GM12878 (cell line): Measurements from ENCODE around the gene STXBP5. TPM values are rescaled to one million over a fixed set of nuclear protein-coding genes. Genes with fewer than 3 reads are reported as not detected.

ENCODE experiments used
- ATAC-seq: fragments of 200-7000 bp; cut with Tn5 transposase; 3 replicates; pipeline ENCODE4 v1.9.1; 2020; ENCODE audit warnings: mild to moderate bottlenecking, moderate library complexity
- BruUV-seq: library from RNA; stranded (reverse); fragments of 400-500 nt; replicated peaks from 2 replicates; lab custom pipeline; 2021; lab: Mats Ljungman, UMichigan
- CTCF ChIA-PET: fragments of 300-600 bp; sonication (Branson Sonifier 250); formaldehyde crosslinking; extraction: SDS; loops from one replicate; lab custom pipeline; 2021; ENCODE audit warnings: inconsistent platforms; lab: Yijun Ruan, JAX
- POLR2A ChIA-PET: fragments of 350-600 bp; formaldehyde crosslinking; extraction: SDS; loops from one replicate; lab custom pipeline; 2021; ENCODE audit warnings: inconsistent platforms; lab: Charles Lee
- RAD21 ChIA-PET: fragments of 300-600 bp; sonication (Branson Sonifier 250); formaldehyde crosslinking; loops from one replicate; lab custom pipeline; 2023; ENCODE audit warnings: antibody characterized with exemption; ENCODE audit not compliant: unreplicated experiment; lab: Charles Lee
- SMC1A ChIA-PET: fragments of 300-600 bp; sonication (Branson Sonifier 250); formaldehyde crosslinking; loops from one replicate; lab custom pipeline; 2023; ENCODE audit not compliant: unreplicated experiment, uncharacterized antibody; lab: Charles Lee
- DNase-seq: peaks from one replicate; pipeline ENCODE4 v3.0.0-alpha.2; 2011; ENCODE audit warnings: low read depth, low spot score
- FAIRE-seq: peaks from 3 replicates; lab custom pipeline; 2011; peaks lifted over from hg19 to GRCh38; lab: Jason Lieb, UNC
- H2AFZ ChIP-seq: 2 replicates; pipeline ENCODE4 v1.6.0; 2011; ENCODE audit warnings: low read depth, low read length, control low read depth; ENCODE audit not compliant: control insufficient read depth
- H3K27ac ChIP-seq: 2 replicates; pipeline ENCODE4 v1.5.1; 2011; ENCODE audit warnings: control low read depth; ENCODE audit not compliant: control insufficient read depth, insufficient read depth
- H3K27me3 ChIP-seq, 2 experiments: replicated peaks in 1 of 2; 2 replicates each; pipeline versions ENCODE4 v1.6.0 to v1.6.1; 2011; ENCODE audit warnings: low read length in 1 of 2; ENCODE audit not compliant: control insufficient read depth in 2 of 2, insufficient read depth in 2 of 2
- H3K36me3 ChIP-seq, 2 experiments: 2 replicates each; pipeline ENCODE4 v1.5.1; 2011; ENCODE audit warnings: low read length in 1 of 2; ENCODE audit not compliant: control insufficient read depth in 2 of 2, insufficient read depth in 2 of 2
- H3K4me1 ChIP-seq: 2 replicates; pipeline ENCODE4 v1.6.1; 2011; ENCODE audit warnings: mild to moderate bottlenecking, low read length, moderate library complexity, mixed read lengths; ENCODE audit not compliant: control insufficient read depth, insufficient read depth
- H3K4me2 ChIP-seq: 2 replicates; pipeline ENCODE4 v1.6.0; 2011; ENCODE audit warnings: control low read depth; ENCODE audit not compliant: control insufficient read depth, insufficient read depth
- H3K4me3 ChIP-seq: fragments of 200-600 bp; sonication (generic); 2 replicates; pipeline ENCODE4 v1.5.1; 2016
- H3K79me2 ChIP-seq: 2 replicates; pipeline ENCODE4 v1.6.0; 2011; ENCODE audit warnings: low read length; ENCODE audit not compliant: control insufficient read depth, insufficient read depth
- H3K9ac ChIP-seq: 2 replicates; pipeline ENCODE4 v1.8.0; 2011; ENCODE audit warnings: low read length, control low read depth, mixed read lengths; ENCODE audit not compliant: control insufficient read depth, insufficient read depth
- H3K9me3 ChIP-seq: replicated peaks from 3 replicates; pipeline ENCODE4 v1.5.1; 2011; ENCODE audit warnings: mild to moderate bottlenecking, low read length; ENCODE audit not compliant: control insufficient read depth, insufficient read depth
- H4K20me1 ChIP-seq: 2 replicates; pipeline ENCODE4 v1.6.0; 2011; ENCODE audit not compliant: control insufficient read depth, insufficient read depth
- CBFB ChIP-seq: IDR thresholded peaks from 2 replicates; pipeline ENCODE4 v1.6.1; 2016; ENCODE audit warnings: antibody characterized with exemption, low read depth
- HDAC6 ChIP-seq: fragments of 200-600 bp; sonication (generic); IDR thresholded peaks from one replicate; pipeline ENCODE4 v1.8.0; 2017; ENCODE audit warnings: antibody characterized with exemption; ENCODE audit not compliant: unreplicated experiment
- KLF5 ChIP-seq: fragments of 450-650 bp; IDR thresholded peaks from 2 replicates; pipeline ENCODE4 v1.6.1; 2014; ENCODE audit warnings: mild to moderate bottlenecking; ENCODE audit not compliant: partially characterized antibody
- MXI1 ChIP-seq: fragments of 150-350 bp; IDR thresholded peaks from 2 replicates; pipeline ENCODE4 v1.6.1; 2011; ENCODE audit warnings: low read depth, mild to moderate bottlenecking, inconsistent platforms, low read length, improper control_type of control experiment
- NBN ChIP-seq: fragments of 450-650 bp; IDR thresholded peaks from 2 replicates; pipeline ENCODE4 v1.6.1; 2016
- PAX5 ChIP-seq: IDR thresholded peaks from 2 replicates; pipeline ENCODE4 v1.6.1; 2011; ENCODE audit warnings: low read depth, low read length, borderline replicate concordance
- POLR2AphosphoS5 ChIP-seq: IDR thresholded peaks from 2 replicates; pipeline ENCODE4 v1.6.1; 2011; ENCODE audit warnings: mild to moderate bottlenecking, low read length, inconsistent platforms
- RB1 ChIP-seq: fragments of 450-650 bp; formaldehyde crosslinking; IDR thresholded peaks from 2 replicates; pipeline ENCODE4 v1.6.1; 2017; ENCODE audit warnings: mild to moderate bottlenecking, borderline replicate concordance
- SUZ12 ChIP-seq: fragments of 200-600 bp; sonication (generic); IDR thresholded peaks from one replicate; pipeline ENCODE4 v1.6.1; 2018; ENCODE audit warnings: antibody characterized with exemption, mild to moderate bottlenecking; ENCODE audit not compliant: unreplicated experiment
- TCF12 ChIP-seq: IDR thresholded peaks from 2 replicates; pipeline ENCODE4 v1.6.1; 2011; ENCODE audit warnings: low read depth, mild to moderate bottlenecking, low read length
- TCF7 ChIP-seq: IDR thresholded peaks from 2 replicates; pipeline ENCODE4 v1.6.1; 2014; ENCODE audit warnings: antibody characterized with exemption, borderline replicate concordance
- ZNF217 ChIP-seq: fragments of 450-650 bp; IDR thresholded peaks from 2 replicates; pipeline ENCODE4 v1.6.1; 2017; ENCODE audit warnings: antibody characterized with exemption, mild to moderate bottlenecking
- WGBS: methylation state at CpG from one replicate; pipeline ENCODE4 v1.1.6; 2016; ENCODE audit warnings: low lambda C conversion rate; ENCODE audit not compliant: insufficient replicate concordance, insufficient coverage; ENCODE audit errors: missing lambda C conversion rate; 5-methylcytosine and 5-hydroxymethylcytosine counted together
- in situ Hi-C: fragments of 300-500 bp; cut with MboI; formaldehyde crosslinking; loops from 9 replicates; pipeline ENCODE4 v1.14.3; 2018; ENCODE audit warnings: mixed read lengths
- intact Hi-C: fragments of 100-400 bp; cut with micrococcal nuclease; formaldehyde crosslinking; loops from one replicate; pipeline ENCODE4 v1.14.2; 2022; ENCODE audit not compliant: unreplicated experiment
- polyA plus RNA-seq, 11 experiments: library from polyadenylated mRNA; depleted of rRNA in 4 of 11; unstranded in 6 of 11; stranded (reverse) in 5 of 11; fragments of >200 nt; fragmentation: Nextera tagmentation in 4 of 11; fragmentation: Illumina TruSeq in 1 of 11; extraction: Ambion mirVana in 4 of 11; extraction: Trizol in 1 of 11; gene quantifications; 1 replicate in 1 of 11; 2 replicates in 10 of 11; pipeline versions ENCODE4 v1.2.1 to v1.2.3, GENCODE V29; 2011 to 2016; ENCODE audit warnings: inconsistent platforms in 2 of 11, missing spikeins in 2 of 11, low read depth in 1 of 11
- total RNA-seq, 4 experiments: library from RNA; depleted of rRNA in 3 of 4; stranded (reverse); fragments of >200 nt in 3 of 4; fragmentation: Illumina TruSeq in 1 of 4; extraction: Trizol in 1 of 4; gene quantifications; 2 replicates each; pipeline versions ENCODE4 v1.2.1 to v1.2.3, GENCODE V29; 2013 to 2021
- TF ChIP-seq, protein P1 (sequence below): fragments of 450-650 bp; IDR thresholded peaks from 2 replicates; pipeline ENCODE4 v1.6.1; 2017; ENCODE audit warnings: low read depth, mild to moderate bottlenecking, moderate library complexity

Gene STXBP5
- total and polyA plus RNA-seq, 10 of the 15 experiments (the other 5 are each of a cell fraction or from before 2014, with no cell fraction given) = 1.4 to 13.2 (median 8.4) TPM

DNA sequence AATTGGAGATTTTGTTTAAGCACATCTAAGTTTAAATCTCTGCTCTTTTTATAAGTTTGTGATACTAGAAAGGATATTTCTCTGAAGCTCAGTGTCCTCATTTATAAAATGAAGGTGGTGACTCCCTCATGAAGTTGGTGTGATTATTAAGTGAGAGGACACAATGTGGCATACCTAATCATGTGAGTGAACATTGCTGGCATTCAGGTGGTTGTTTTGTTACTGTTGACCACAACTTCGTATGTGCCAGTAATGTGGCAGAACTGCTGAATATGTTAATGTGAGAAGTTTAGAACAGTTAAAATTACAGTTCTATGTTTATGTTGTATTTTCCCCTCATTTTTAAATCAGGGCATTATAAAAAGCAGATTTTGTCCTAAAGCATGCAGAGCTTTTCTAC lies 127.2 kb downstream of the STXBP5 start:
- ChIA-PET SMC1A (interaction anchor here (1.0 to 1.6 kb wide), 3 partner anchors 10 to 57 kb away, joined by 3 to 6 read pairs (median 5); no protein-coding TSS in a partner anchor), POLR2A (no interaction called here)
- no peak overlapping the region for H3K27ac ChIP-seq

More for the DNA sequence above, 127.2 kb downstream of the STXBP5 start:
- ChIA-PET RAD21 (no interaction called here), CTCF (no interaction called here)
- no peak overlapping the region for H2AFZ ChIP-seq
- no peaks in the 10 kb centered on the region for H3K79me2 ChIP-seq
- H3K36me3 ChIP-seq = no peaks in the 10 kb centered on the region
- TF ChIP-seq KLF5 = no peak
- TF ChIP-seq, protein P1, sequence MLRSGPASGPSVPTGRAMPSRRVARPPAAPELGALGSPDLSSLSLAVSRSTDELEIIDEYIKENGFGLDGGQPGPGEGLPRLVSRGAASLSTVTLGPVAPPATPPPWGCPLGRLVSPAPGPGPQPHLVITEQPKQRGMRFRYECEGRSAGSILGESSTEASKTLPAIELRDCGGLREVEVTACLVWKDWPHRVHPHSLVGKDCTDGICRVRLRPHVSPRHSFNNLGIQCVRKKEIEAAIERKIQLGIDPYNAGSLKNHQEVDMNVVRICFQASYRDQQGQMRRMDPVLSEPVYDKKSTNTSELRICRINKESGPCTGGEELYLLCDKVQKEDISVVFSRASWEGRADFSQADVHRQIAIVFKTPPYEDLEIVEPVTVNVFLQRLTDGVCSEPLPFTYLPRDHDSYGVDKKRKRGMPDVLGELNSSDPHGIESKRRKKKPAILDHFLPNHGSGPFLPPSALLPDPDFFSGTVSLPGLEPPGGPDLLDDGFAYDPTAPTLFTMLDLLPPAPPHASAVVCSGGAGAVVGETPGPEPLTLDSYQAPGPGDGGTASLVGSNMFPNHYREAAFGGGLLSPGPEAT = no peak
- no peak for TF ChIP-seq HDAC6
- TF ChIP-seq CBFB = no peak
- TF ChIP-seq PAX5 = no peak
- TF ChIP-seq TCF7 = no peak
- TF ChIP-seq POLR2AphosphoS5 = no peak
- TF ChIP-seq MXI1 = no peak
- TF ChIP-seq TCF12 = no peak
- TF ChIP-seq ZNF217 = no peak
- TF ChIP-seq RB1 = no peak
- no peak for TF ChIP-seq NBN
- TF ChIP-seq SUZ12 = no peak
- intact Hi-C loops = no loop called here
- FAIRE-seq = no peak
- no peaks in the 10 kb centered on the region for H4K20me1 ChIP-seq
- no peak overlapping the region for H3K9ac ChIP-seq
- no peak for DNase-seq
- 100% methylated on average over 1 of the region's 1 CpG for WGBS
- no peaks in the 10 kb centered on the region; the same call in 2 of the 3 replicates for H3K9me3 ChIP-seq
- no peak overlapping the region for H3K4me3 ChIP-seq
- no peaks in the 10 kb centered on the region for H3K27me3 ChIP-seq
- in situ Hi-C loops = no loop called here
- H3K4me2 ChIP-seq = no peak overlapping the region
- no peaks in the 10 kb centered on the region for H3K4me1 ChIP-seq
- no peak for ATAC-seq
- BruUV-seq = no TSS peak
